NCI-H2196 treated with DMSO at 0.1 percent for 48 hours (cell line): ENCODE data around the gene ZNF784.
A peak's percentile ranks its signal among the peaks of the same experiment; 100 is the strongest.

Experiments used
- DNase-seq: peaks from one replicate; lab custom pipeline; 2025; ENCODE audit not compliant: unreplicated experiment; lab: John Stamatoyannopoulos, UW

Gene ZNF784

GRCh38 chr19:55603581-55604292 is 20.6 kb downstream of the ZNF784 start:
- DNase-seq = no peak

- DNase-seq = no peak
Measured at GRCh38 chr19:55603115-55603514, 21.3 kb downstream of the ZNF784 start.

- no peak for DNase-seq
Measured at GRCh38 chr19:55602104-55603001, 22.0 kb downstream of the ZNF784 start.

- DNase-seq = no peak
Measured at GRCh38 chr19:55601084-55601483, 23.3 kb downstream of the ZNF784 start.

- DNase-seq = no peak
Measured at GRCh38 chr19:55600662-55601028, 23.7 kb downstream of the ZNF784 start.

GRCh38 chr19:55599842-55600661 is 24.3 kb downstream of the ZNF784 start, which contains the start of gene ZNF524:
Gene ZNF524 (plus strand): TSS chr19:55600288. CDS start chr19:55602113, 1,825 bp downstream.
- DNase-seq = peak; percentile 93

GRCh38 chr19:55599468-55599841 is 24.9 kb downstream of the ZNF784 start, which contains the start of gene FIZ1:
Gene FIZ1 (minus strand): TSS chr19:55599517. CDS start chr19:55597865, 1,652 bp downstream.
- DNase-seq = peak; percentile 95

GRCh38 chr19:55598719-55599467 is 25.5 kb downstream of the ZNF784 start:
- peak; percentile 88 for DNase-seq

- DNase-seq = no peak
Measured at GRCh38 chr19:55598034-55598433, 26.3 kb downstream of the ZNF784 start.

- no peak for DNase-seq
Measured at GRCh38 chr19:55597501-55597921, 26.9 kb downstream of the ZNF784 start.

GRCh38 chr19:55596304-55596703 is 28.1 kb downstream of the ZNF784 start:
- no peak for DNase-seq

- no peak for DNase-seq
Measured at GRCh38 chr19:55594996-55595545, 29.3 kb downstream of the ZNF784 start.

GRCh38 chr19:55593096-55593772 is 31.1 kb downstream of the ZNF784 start:
- DNase-seq = no peak

- DNase-seq = no peak
Measured at GRCh38 chr19:55592391-55593090, 31.8 kb downstream of the ZNF784 start.

GRCh38 chr19:55591555-55591954 is 32.8 kb downstream of the ZNF784 start:
- DNase-seq = no peak

GRCh38 chr19:55590617-55591016 is 33.7 kb downstream of the ZNF784 start:
- peak; percentile 10 for DNase-seq

- no peak for DNase-seq
Measured at GRCh38 chr19:55590109-55590508, 34.3 kb downstream of the ZNF784 start.

GRCh38 chr19:55588738-55589137 is 35.6 kb downstream of the ZNF784 start:
- no peak for DNase-seq
